Fibroblast of lung (primary cell): ENCODE data around the gene DDX47. TPM values are rescaled to one million over a fixed set of nuclear protein-coding genes. Genes with fewer than 3 reads are reported as not detected.
"Not testable (repeated sequence)": the region's sequence is repeated elsewhere in the genome, so short reads cannot be mapped to it uniquely, and the experiment has no call there.

Source experiments
- DNase-seq, 2 donors: peaks; one replicate each; pipeline versions ENCODE4 v3.0.0 to v3.0.0-alpha.2; 2010; ENCODE audit warnings: low read depth in 2 of 2
- H2AFZ ChIP-seq: 2 replicates; pipeline ENCODE4 v1.5.1; 2012; ENCODE audit warnings: low read length, control low read depth, inconsistent platforms
- H3K27ac ChIP-seq: 2 replicates; pipeline ENCODE4 v1.5.1; 2011; ENCODE audit warnings: low read length, control low read depth; ENCODE audit not compliant: insufficient read depth
- H3K27me3 ChIP-seq: 2 replicates; pipeline ENCODE4 v1.5.1; 2011; ENCODE audit warnings: mild to moderate bottlenecking, low read length; ENCODE audit not compliant: control insufficient read depth, insufficient read depth
- H3K36me3 ChIP-seq: 2 replicates; pipeline ENCODE4 v1.5.1; 2011; ENCODE audit warnings: low read length; ENCODE audit not compliant: control insufficient read depth, insufficient read depth
- H3K4me1 ChIP-seq: 2 replicates; pipeline ENCODE4 v1.5.1; 2011; ENCODE audit warnings: low read length; ENCODE audit not compliant: control insufficient read depth, insufficient read depth; ENCODE audit errors: extremely low read depth
- H3K4me2 ChIP-seq: 2 replicates; pipeline ENCODE4 v1.5.1; 2011; ENCODE audit warnings: low read length, control low read depth; ENCODE audit not compliant: insufficient read depth; ENCODE audit errors: extremely low read depth
- H3K4me3 ChIP-seq, 4 experiments: fragments of 200-600 bp in 1 of 4; sonication (generic) in 1 of 4; replicated peaks in 1 of 4; 2 replicates each; pipeline ENCODE4 v1.5.1; 2011 to 2016; ENCODE audit warnings: low read length in 4 of 4, low read depth in 3 of 4, mild to moderate bottlenecking in 3 of 4, control low read depth in 2 of 4, inconsistent platforms in 1 of 4, mixed read lengths in 1 of 4; ENCODE audit not compliant: insufficient read depth in 1 of 4; ENCODE audit errors: control extremely low read depth in 1 of 4
- H3K79me2 ChIP-seq: 2 replicates; pipeline ENCODE4 v1.5.1; 2012; ENCODE audit warnings: mild to moderate bottlenecking, low read length, inconsistent platforms; ENCODE audit not compliant: control insufficient read depth, insufficient read depth
- H3K9ac ChIP-seq: 2 replicates; pipeline ENCODE4 v1.5.1; 2011; ENCODE audit warnings: mild to moderate bottlenecking, low read length, control low read depth; ENCODE audit not compliant: insufficient read depth
- H3K9me3 ChIP-seq: 2 replicates; pipeline ENCODE4 v1.5.1; 2012; ENCODE audit warnings: low read depth, low read length; ENCODE audit not compliant: control insufficient read depth, insufficient read depth
- H4K20me1 ChIP-seq: 2 replicates; pipeline ENCODE4 v1.5.1; 2011; ENCODE audit warnings: low read length; ENCODE audit not compliant: control insufficient read depth, insufficient read depth; ENCODE audit errors: extremely low read depth
- CTCF ChIP-seq, 2 donors: IDR thresholded peaks in 1 of 2; conservative IDR thresholded peaks in 1 of 2; 1 replicate in 1 of 2; 2 replicates in 1 of 2; pipeline ENCODE4 v1.5.1; 2011 to 2012; ENCODE audit warnings: low read length in 2 of 2, control low read depth in 1 of 2, inconsistent platforms in 1 of 2, low read depth in 1 of 2, mild to moderate bottlenecking in 1 of 2
- EZH2 ChIP-seq: IDR thresholded peaks from 2 replicates; pipeline ENCODE4 v1.5.1; 2012; ENCODE audit warnings: low read length, control low read depth, mild to moderate bottlenecking; ENCODE audit errors: missing control alignments
- polyA plus RNA-seq, 2 donors: library from polyadenylated mRNA; depleted of rRNA in 1 of 2; stranded (reverse) in 1 of 2; unstranded in 1 of 2; fragments of >200 nt; gene quantifications; 2 replicates each; pipeline ENCODE4 v1.2.1, GENCODE V29; 2011 to 2012; ENCODE audit warnings: missing spikeins in 1 of 2
- total RNA-seq: library from RNA; depleted of rRNA; stranded (reverse); fragments of >200 nt; gene quantifications from 2 replicates; pipeline ENCODE4 v1.2.1, GENCODE V29; 2014

Gene DDX47
- total and polyA plus RNA-seq, 2 donors (not counting 1 experiment from before 2014, with no cell fraction given) = 41.9 to 83.2 TPM

- Histone ChIP-seq H3K9me3 (no peaks in the 10 kb centered on the region), H2AFZ (no peak overlapping the region), H3K4me2 (no peak overlapping the region), H3K4me3 (no peak overlapping the region), H3K4me1 (peaks cover 10% of the 10 kb centered on the region), H3K27me3 (no peaks in the 10 kb centered on the region), H4K20me1 (no peaks in the 10 kb centered on the region), H3K36me3 (peaks cover 4% of the 10 kb centered on the region), H3K27ac (peak overlapping the region; percentile 55), H3K79me2 (no peaks in the 10 kb centered on the region), H3K9ac (no peak overlapping the region)
- peak; percentile 79 to 81 for DNase-seq
- peak; percentile 56 to 67 for TF ChIP-seq CTCF (conservative IDR thresholded peaks at IDR 0.05 in 1 of 2, IDR thresholded peaks at IDR 0.05 in 1 of 2; ENCODE audit: low read depth in 1 of 2, low read length in 2 of 2)
- no peak for TF ChIP-seq EZH2
Observed at GRCh38 chr12:12837025-12837812, 24.1 kb downstream of the DDX47 start.

DNA sequence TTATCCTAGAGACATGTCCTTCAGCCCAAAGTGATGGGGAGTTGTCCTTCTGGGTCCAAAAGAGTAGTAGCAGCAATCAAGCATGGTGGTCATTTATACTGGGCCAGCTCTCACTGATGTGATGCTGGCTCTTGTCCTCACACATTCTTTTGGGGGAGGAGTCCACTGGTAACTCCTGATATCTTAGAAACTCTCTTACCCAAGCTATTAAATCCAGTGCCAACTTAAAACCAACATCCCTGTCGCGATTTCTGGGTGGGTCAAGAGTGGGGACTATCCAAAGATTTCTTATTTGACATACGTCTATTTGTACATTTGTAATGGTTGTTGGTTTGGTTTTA, 24.6 kb downstream of the DDX47 start:
- Histone ChIP-seq H3K4me2 (no peak overlapping the region), H3K4me1 (peaks cover 10% of the 10 kb centered on the region), H4K20me1 (no peaks in the 10 kb centered on the region), H3K4me3 (no peak overlapping the region), H2AFZ (no peak overlapping the region), H3K36me3 (peaks cover 4% of the 10 kb centered on the region), H3K9ac (no peak overlapping the region), H3K27me3 (no peaks in the 10 kb centered on the region), H3K9me3 (no peaks in the 10 kb centered on the region), H3K27ac (peak overlapping the region; percentile 55), H3K79me2 (no peaks in the 10 kb centered on the region)
- DNase-seq = no peak
- TF ChIP-seq CTCF (conservative IDR thresholded peaks at IDR 0.05 in 1 of 2, IDR thresholded peaks at IDR 0.05 in 1 of 2; ENCODE audit: low read depth in 1 of 2, low read length in 2 of 2) (no peak), EZH2 (no peak)

GRCh38 chr12:12839003-12839395, 25.9 kb downstream of the DDX47 start:
- no peak overlapping the region for H3K27ac ChIP-seq
- H3K9me3 ChIP-seq = no peaks in the 10 kb centered on the region
- TF ChIP-seq CTCF (conservative IDR thresholded peaks at IDR 0.05 in 1 of 2, IDR thresholded peaks at IDR 0.05 in 1 of 2; ENCODE audit: low read depth in 1 of 2, low read length in 2 of 2) = no peak
- no peak for TF ChIP-seq EZH2
- DNase-seq = no peak
- no peak overlapping the region for H3K4me3 ChIP-seq
- H3K4me1 ChIP-seq = peaks cover 10% of the 10 kb centered on the region
- no peaks in the 10 kb centered on the region for H3K79me2 ChIP-seq
- H3K36me3 ChIP-seq = peaks cover 4% of the 10 kb centered on the region
- no peak overlapping the region for H3K9ac ChIP-seq
- H2AFZ ChIP-seq = no peak overlapping the region
- no peaks in the 10 kb centered on the region for H3K27me3 ChIP-seq
- H4K20me1 ChIP-seq = no peaks in the 10 kb centered on the region
- H3K4me2 ChIP-seq = no peak overlapping the region

DNA sequence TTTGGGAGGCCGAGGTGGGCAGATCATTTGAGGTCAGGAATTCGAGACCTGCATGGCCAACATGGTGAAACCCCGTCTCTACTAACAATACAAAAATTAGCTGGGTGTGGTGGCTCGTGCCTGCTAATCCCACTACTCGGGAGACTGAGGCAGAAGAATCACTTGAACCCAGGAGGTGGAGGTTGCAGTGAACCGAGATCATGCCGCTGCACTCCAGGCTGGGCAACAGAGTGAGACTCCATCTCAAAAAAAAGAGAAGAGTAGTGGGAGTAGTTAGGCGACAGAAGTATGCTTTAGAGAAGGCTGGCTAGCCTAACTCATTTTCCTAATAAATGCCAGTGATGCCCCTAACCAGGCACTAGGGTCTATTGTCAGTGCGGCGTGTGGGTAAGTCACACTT, 26.3 kb downstream of the DDX47 start:
- H3K36me3 ChIP-seq, H2AFZ ChIP-seq, H3K9ac ChIP-seq, H3K27me3 ChIP-seq, H3K4me3 ChIP-seq, H4K20me1 ChIP-seq, H3K4me2 ChIP-seq, DNase-seq, H3K9me3 ChIP-seq, H3K79me2 ChIP-seq: not testable (repeated sequence)
- Histone ChIP-seq H3K4me1 (peaks cover 10% of the 10 kb centered on the region), H3K27ac (peak overlapping the region; percentile 81)
